ENCODE data around the gene CTNNBL1.

The CTNNBL1 gene

GRCh38 chr20:37816003-37816402 is 122.2 kb downstream of the CTNNBL1 start:
- no peak for DNase-seq (ENCODE audit: low read depth)

GRCh38 chr20:37816726-37817125 is 122.9 kb downstream of the CTNNBL1 start:
- no peak for DNase-seq (ENCODE audit: low read depth)

- DNase-seq (ENCODE audit: low read depth) = no peak
These were observed 127.9 kb downstream of the CTNNBL1 start for GRCh38 chr20:37821696-37822095.

GRCh38 chr20:37822141-37822601 is 128.3 kb downstream of the CTNNBL1 start:
- DNase-seq (ENCODE audit: low read depth) = no peak

- no peak for DNase-seq (ENCODE audit: low read depth)
These were observed 129.6 kb downstream of the CTNNBL1 start for GRCh38 chr20:37823296-37823980.

- no peak for DNase-seq (ENCODE audit: low read depth)
These were observed 133.8 kb downstream of the CTNNBL1 start for GRCh38 chr20:37827605-37828004.

GRCh38 chr20:37828684-37829083 is 134.9 kb downstream of the CTNNBL1 start:
- DNase-seq (ENCODE audit: low read depth) = no peak

- no peak for DNase-seq (ENCODE audit: low read depth)
These were observed 135.3 kb downstream of the CTNNBL1 start for GRCh38 chr20:37829128-37829527.

GRCh38 chr20:37833221-37833896 is 139.5 kb downstream of the CTNNBL1 start:
- DNase-seq (ENCODE audit: low read depth) = no peak

- DNase-seq (ENCODE audit: low read depth) = no peak
These were observed 143.1 kb downstream of the CTNNBL1 start for GRCh38 chr20:37836926-37837325.

- no peak for DNase-seq (ENCODE audit: low read depth)
These were observed 144.1 kb downstream of the CTNNBL1 start for GRCh38 chr20:37837924-37838323.

GRCh38 chr20:37838769-37839431 is 145.1 kb downstream of the CTNNBL1 start:
- DNase-seq (ENCODE audit: low read depth) = no peak

- no peak for DNase-seq (ENCODE audit: low read depth)
These were observed 145.6 kb downstream of the CTNNBL1 start for GRCh38 chr20:37839432-37839827.

- no peak for DNase-seq (ENCODE audit: low read depth)
These were observed 146.1 kb downstream of the CTNNBL1 start for GRCh38 chr20:37839955-37840354.

GRCh38 chr20:37841389-37841788 is 147.6 kb downstream of the CTNNBL1 start:
- DNase-seq (ENCODE audit: low read depth) = no peak

- no peak for DNase-seq (ENCODE audit: low read depth)
These were observed 148.1 kb downstream of the CTNNBL1 start for GRCh38 chr20:37841971-37842370.

- DNase-seq (ENCODE audit: low read depth) = no peak
These were observed 151.4 kb downstream of the CTNNBL1 start for GRCh38 chr20:37845241-37845681.

GRCh38 chr20:37845878-37846277 is 152.0 kb downstream of the CTNNBL1 start:
- DNase-seq (ENCODE audit: low read depth) = no peak

- no peak for DNase-seq (ENCODE audit: low read depth)
These were observed 152.7 kb downstream of the CTNNBL1 start for GRCh38 chr20:37846573-37846972.

- no peak for DNase-seq (ENCODE audit: low read depth)
These were observed 154.9 kb downstream of the CTNNBL1 start for GRCh38 chr20:37848706-37849105.

GRCh38 chr20:37849156-37849555 is 155.3 kb downstream of the CTNNBL1 start:
- no peak for DNase-seq (ENCODE audit: low read depth)

GRCh38 chr20:37849566-37849965 is 155.7 kb downstream of the CTNNBL1 start:
- DNase-seq (ENCODE audit: low read depth) = no peak

GRCh38 chr20:37850036-37850592 is 156.3 kb downstream of the CTNNBL1 start:
- DNase-seq (ENCODE audit: low read depth) = no peak

All from HS-27A (cell line).